GM10266 (cell line): ENCODE measurements around the gene GLIS1.

Experiments
- DNase-seq: peaks from one replicate; pipeline ENCODE4 v3.0.0; 2012; ENCODE audit errors: extremely low spot score
- CTCF ChIP-seq: IDR thresholded peaks from 2 replicates; pipeline ENCODE4 v1.5.1; 2012; ENCODE audit warnings: mild to moderate bottlenecking, low read depth; ENCODE audit not compliant: control insufficient read depth, insufficient read depth; ENCODE audit errors: missing control alignments

Gene GLIS1

GRCh38 chr1:53666566-53666965 lies 72.4 kb downstream of the GLIS1 start:
- TF ChIP-seq CTCF: no peak
- DNase-seq: no peak

GRCh38 chr1:53665996-53666395 lies 73.0 kb downstream of the GLIS1 start:
- no peak for DNase-seq
- no peak for TF ChIP-seq CTCF

GRCh38 chr1:53663529-53664300 lies 75.2 kb downstream of the GLIS1 start:
- no peak for TF ChIP-seq CTCF
- DNase-seq: no peak

- no peak for DNase-seq
- no peak for TF ChIP-seq CTCF
Observed at GRCh38 chr1:53662951-53663350, 76.0 kb downstream of the GLIS1 start.

GRCh38 chr1:53662169-53662568 lies 76.8 kb downstream of the GLIS1 start:
- no peak for DNase-seq
- TF ChIP-seq CTCF: no peak

GRCh38 chr1:53661496-53661895 lies 77.5 kb downstream of the GLIS1 start:
- TF ChIP-seq CTCF: no peak
- DNase-seq: no peak

- no peak for DNase-seq
- no peak for TF ChIP-seq CTCF
Observed at GRCh38 chr1:53660666-53661065, 78.3 kb downstream of the GLIS1 start.
